BE2C (cell line): ENCODE measurements around the gene NPL.

Source experiments
- DNase-seq: peaks from one replicate; pipeline ENCODE4 v3.0.0-alpha.2; 2020
- H3K27me3 ChIP-seq: fragments of 250-450 bp; sonication (Bioruptor Pico); 2 replicates; pipeline ENCODE4 v1.5.1; 2020; ENCODE audit warnings: mild to moderate bottlenecking
- H3K36me3 ChIP-seq: fragments of 250-450 bp; sonication (Bioruptor Pico); 2 replicates; pipeline ENCODE4 v1.5.1; 2020; ENCODE audit warnings: mild to moderate bottlenecking
- H3K4me1 ChIP-seq: fragments of 250-450 bp; sonication (Bioruptor Pico); 2 replicates; pipeline ENCODE4 v1.5.1; 2020
- H3K4me3 ChIP-seq: 2 replicates; pipeline ENCODE4 v1.5.1; 2011; ENCODE audit warnings: low read depth, low read length
- H3K9me3 ChIP-seq: fragments of 250-450 bp; sonication (Bioruptor Pico); 2 replicates; pipeline ENCODE4 v1.5.1; 2020
- TF ChIP-seq, protein P1 (sequence below): IDR thresholded peaks from 2 replicates; pipeline ENCODE4 v1.5.1; 2012; ENCODE audit warnings: mild to moderate bottlenecking, low read depth, low read length

Gene NPL

GRCh38 chr1:182872881-182873280, 83.3 kb downstream of the NPL start:
- no peak for DNase-seq
- TF ChIP-seq, protein P1, sequence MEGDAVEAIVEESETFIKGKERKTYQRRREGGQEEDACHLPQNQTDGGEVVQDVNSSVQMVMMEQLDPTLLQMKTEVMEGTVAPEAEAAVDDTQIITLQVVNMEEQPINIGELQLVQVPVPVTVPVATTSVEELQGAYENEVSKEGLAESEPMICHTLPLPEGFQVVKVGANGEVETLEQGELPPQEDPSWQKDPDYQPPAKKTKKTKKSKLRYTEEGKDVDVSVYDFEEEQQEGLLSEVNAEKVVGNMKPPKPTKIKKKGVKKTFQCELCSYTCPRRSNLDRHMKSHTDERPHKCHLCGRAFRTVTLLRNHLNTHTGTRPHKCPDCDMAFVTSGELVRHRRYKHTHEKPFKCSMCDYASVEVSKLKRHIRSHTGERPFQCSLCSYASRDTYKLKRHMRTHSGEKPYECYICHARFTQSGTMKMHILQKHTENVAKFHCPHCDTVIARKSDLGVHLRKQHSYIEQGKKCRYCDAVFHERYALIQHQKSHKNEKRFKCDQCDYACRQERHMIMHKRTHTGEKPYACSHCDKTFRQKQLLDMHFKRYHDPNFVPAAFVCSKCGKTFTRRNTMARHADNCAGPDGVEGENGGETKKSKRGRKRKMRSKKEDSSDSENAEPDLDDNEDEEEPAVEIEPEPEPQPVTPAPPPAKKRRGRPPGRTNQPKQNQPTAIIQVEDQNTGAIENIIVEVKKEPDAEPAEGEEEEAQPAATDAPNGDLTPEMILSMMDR = no peak
- Histone ChIP-seq H3K9me3 (no peaks in the 10 kb centered on the region), H3K4me1 (no peaks in the 10 kb centered on the region), H3K27me3 (no peaks in the 10 kb centered on the region), H3K4me3 (no peak overlapping the region), H3K36me3 (peaks cover 97% of the 10 kb centered on the region)

DNA sequence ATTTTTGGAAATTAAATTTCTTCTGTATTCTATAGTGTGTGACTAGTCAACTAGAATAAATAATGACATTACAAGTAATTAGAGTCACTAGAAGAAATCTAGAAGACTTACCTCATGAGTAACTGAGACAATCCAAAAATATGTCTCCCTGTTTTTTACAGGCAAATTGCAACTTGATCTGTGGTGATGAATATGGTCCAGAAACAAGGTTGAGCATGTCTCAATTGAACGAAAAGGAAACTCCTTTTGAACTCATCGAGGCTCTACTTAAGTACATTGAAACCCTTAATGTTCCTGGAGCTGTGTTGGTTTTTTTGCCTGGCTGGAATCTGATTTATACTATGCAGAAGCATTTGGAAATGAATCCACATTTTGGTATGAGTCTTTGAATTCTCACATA, 86.3 kb downstream of the NPL start:
- H3K36me3 ChIP-seq = peaks cover 97% of the 10 kb centered on the region
- H3K9me3 ChIP-seq = no peaks in the 10 kb centered on the region
- H3K4me1 ChIP-seq = no peaks in the 10 kb centered on the region
- no peak for DNase-seq
- H3K4me3 ChIP-seq = no peak overlapping the region
- TF ChIP-seq, protein P1 = no peak
- no peaks in the 10 kb centered on the region for H3K27me3 ChIP-seq

DNA sequence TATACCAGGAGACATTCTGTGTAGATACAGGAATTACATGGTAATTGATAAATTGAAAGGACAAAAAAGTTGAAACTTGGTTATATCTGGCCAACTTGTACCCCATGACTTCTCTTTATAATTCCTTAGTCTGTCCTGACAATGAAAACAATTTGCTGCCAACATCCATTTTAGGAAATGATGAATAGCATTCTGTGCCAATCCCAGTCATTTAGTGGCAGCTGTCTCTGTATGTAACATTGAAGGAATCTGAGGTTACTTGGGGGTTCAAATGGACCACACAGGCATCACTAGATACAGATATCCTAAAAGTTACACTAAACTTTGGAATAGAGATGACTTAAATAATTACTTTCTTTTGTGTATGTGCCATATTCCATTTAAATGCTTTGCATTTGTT, 87.8 kb downstream of the NPL start:
- Histone ChIP-seq H3K27me3 (no peaks in the 10 kb centered on the region), H3K36me3 (peaks cover 97% of the 10 kb centered on the region), H3K4me1 (no peaks in the 10 kb centered on the region), H3K9me3 (no peaks in the 10 kb centered on the region), H3K4me3 (no peak overlapping the region)
- TF ChIP-seq, protein P1 = no peak
- no peak for DNase-seq

DNA sequence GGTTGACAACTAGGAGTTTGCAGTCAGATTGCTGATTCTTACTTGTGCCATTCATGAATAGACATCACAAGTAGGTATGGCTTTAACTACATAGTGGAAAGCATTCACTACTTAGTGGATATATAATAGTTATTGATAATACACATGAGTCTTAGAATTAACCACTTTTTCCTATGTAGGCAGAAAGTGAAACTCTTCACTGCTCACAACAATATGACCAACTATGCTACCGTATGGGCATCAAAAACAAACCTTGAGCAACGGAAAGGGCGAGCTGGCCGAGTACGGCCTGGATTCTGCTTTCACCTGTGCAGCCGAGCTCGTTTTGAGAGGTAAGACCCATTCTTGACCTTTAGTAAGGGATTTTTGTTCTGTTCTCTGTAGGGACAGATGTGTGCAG, 88.3 kb downstream of the NPL start:
- TF ChIP-seq, protein P1 = no peak
- peaks cover 100% of the 10 kb centered on the region for H3K36me3 ChIP-seq
- H3K9me3 ChIP-seq = no peaks in the 10 kb centered on the region
- no peak overlapping the region for H3K4me3 ChIP-seq
- H3K27me3 ChIP-seq = no peaks in the 10 kb centered on the region
- no peaks in the 10 kb centered on the region for H3K4me1 ChIP-seq
- no peak for DNase-seq
